GM21367 (cell line): Measurements from ENCODE around the gene IKZF4.
"Not testable (repeated sequence)": the region's sequence is repeated elsewhere in the genome, so short reads cannot be mapped to it uniquely, and the experiment has no call there.

Experiments
- ATAC-seq: cut with Tn5 transposase; IDR thresholded peaks from one replicate; pipeline ENCODE4 v1.9.1; 2021; ENCODE audit not compliant: unreplicated experiment

Gene IKZF4

GRCh38 chr12:56020423-56021184, at the start of gene IKZF4:
IKZF4 (plus strand) TSS chr12:56021043; CDS start chr12:56021494, 451 bp downstream.
- no peak for ATAC-seq

- no peak for ATAC-seq
Measured at GRCh38 chr12:55972042-55972441, 48.8 kb upstream of the IKZF4 start.

- no peak for ATAC-seq
Measured at GRCh38 chr12:55972456-55972855, 48.4 kb upstream of the IKZF4 start.

GRCh38 chr12:55972911-55973598, 47.8 kb upstream of the IKZF4 start:
- ATAC-seq: no peak

GRCh38 chr12:55973599-55974307, 47.1 kb upstream of the IKZF4 start, which contains the start of gene RAB5B:
RAB5B (plus strand) TSS chr12:55974078; CDS start chr12:55986961, 12,883 bp downstream.
- ATAC-seq: peak; percentile 90

- peak; percentile 7 for ATAC-seq
Measured at GRCh38 chr12:55974308-55974730, 46.5 kb upstream of the IKZF4 start.

GRCh38 chr12:55978393-55978792, 42.5 kb upstream of the IKZF4 start:
- ATAC-seq: no peak

- no peak for ATAC-seq
Measured at GRCh38 chr12:55979069-55979468, 41.8 kb upstream of the IKZF4 start.

- ATAC-seq: not testable (repeated sequence)
Measured at GRCh38 chr12:55981882-55982281, 39.0 kb upstream of the IKZF4 start.

GRCh38 chr12:55982319-55982936, 38.4 kb upstream of the IKZF4 start:
- ATAC-seq: peak; percentile 84

GRCh38 chr12:55983232-55983842, 37.5 kb upstream of the IKZF4 start:
- no peak for ATAC-seq

- no peak for ATAC-seq
Measured at GRCh38 chr12:55984861-55985260, 36.0 kb upstream of the IKZF4 start.

- no peak for ATAC-seq
Measured at GRCh38 chr12:55985341-55985740, 35.5 kb upstream of the IKZF4 start.

- not testable (repeated sequence) for ATAC-seq
Measured at GRCh38 chr12:55985976-55986375, 34.9 kb upstream of the IKZF4 start.

GRCh38 chr12:55991110-55991509, 29.7 kb upstream of the IKZF4 start:
- no peak for ATAC-seq

GRCh38 chr12:55993230-55993853, 27.5 kb upstream of the IKZF4 start:
- ATAC-seq: no peak

GRCh38 chr12:55995366-55995765, 25.5 kb upstream of the IKZF4 start:
- ATAC-seq: no peak

GRCh38 chr12:55996201-55996714, 24.6 kb upstream of the IKZF4 start:
- ATAC-seq: no peak

GRCh38 chr12:55996715-55997534, 23.9 kb upstream of the IKZF4 start, which contains the start of gene SUOX:
SUOX (plus strand) TSS chr12:55997276; CDS start chr12:56002222, 4,946 bp downstream.
- peak; percentile 95 for ATAC-seq
